Testis (tissue), 2 donors: ENCODE results near the gene TMEM182.

Source experiments
- CTCF ChIP-seq, 3 experiments: fragments of 450-650 bp in 2 of 3; fragments of 200-600 bp in 1 of 3; sonication (generic) in 1 of 3; IDR thresholded peaks; one replicate each; pipeline ENCODE4 v1.5.1; 2016 to 2019; ENCODE audit warnings: antibody characterized with exemption in 3 of 3, mild to moderate bottlenecking in 2 of 3, moderate library complexity in 1 of 3
- POLR2A ChIP-seq: fragments of 450-650 bp; IDR thresholded peaks from one replicate; pipeline ENCODE4 v1.6.1; 2017; ENCODE audit warnings: antibody characterized with exemption, mild to moderate bottlenecking, moderate library complexity

GRCh38 chr2:102795641-102796040, 33.8 kb downstream of the TMEM182 start:
- TF ChIP-seq CTCF (IDR thresholded peaks at IDR 0.05) (no peak), POLR2A (no peak)
